GM12878 (cell line): ENCODE results near the gene NCR2. TPM values are rescaled to one million over a fixed set of nuclear protein-coding genes. Genes with fewer than 3 reads are reported as not detected.

Experiments used
- ATAC-seq: fragments of 200-7000 bp; cut with Tn5 transposase; 3 replicates; pipeline ENCODE4 v1.9.1; 2020; ENCODE audit warnings: mild to moderate bottlenecking, moderate library complexity
- BruUV-seq: library from RNA; stranded (reverse); fragments of 400-500 nt; replicated peaks from 2 replicates; lab custom pipeline; 2021; lab: Mats Ljungman, UMichigan
- CTCF ChIA-PET: fragments of 300-600 bp; sonication (Branson Sonifier 250); formaldehyde crosslinking; extraction: SDS; loops from one replicate; lab custom pipeline; 2021; ENCODE audit warnings: inconsistent platforms; lab: Yijun Ruan, JAX
- POLR2A ChIA-PET: fragments of 350-600 bp; formaldehyde crosslinking; extraction: SDS; loops from one replicate; lab custom pipeline; 2021; ENCODE audit warnings: inconsistent platforms; lab: Charles Lee
- RAD21 ChIA-PET: fragments of 300-600 bp; sonication (Branson Sonifier 250); formaldehyde crosslinking; loops from one replicate; lab custom pipeline; 2023; ENCODE audit warnings: antibody characterized with exemption; ENCODE audit not compliant: unreplicated experiment; lab: Charles Lee
- SMC1A ChIA-PET: fragments of 300-600 bp; sonication (Branson Sonifier 250); formaldehyde crosslinking; loops from one replicate; lab custom pipeline; 2023; ENCODE audit not compliant: unreplicated experiment, uncharacterized antibody; lab: Charles Lee
- DNase-seq: peaks from one replicate; pipeline ENCODE4 v3.0.0-alpha.2; 2011; ENCODE audit warnings: low read depth, low spot score
- FAIRE-seq: peaks from 3 replicates; lab custom pipeline; 2011; peaks lifted over from hg19 to GRCh38; lab: Jason Lieb, UNC
- H2AFZ ChIP-seq: 2 replicates; pipeline ENCODE4 v1.6.0; 2011; ENCODE audit warnings: low read depth, low read length, control low read depth; ENCODE audit not compliant: control insufficient read depth
- H3K27ac ChIP-seq: 2 replicates; pipeline ENCODE4 v1.5.1; 2011; ENCODE audit warnings: control low read depth; ENCODE audit not compliant: control insufficient read depth, insufficient read depth
- H3K27me3 ChIP-seq, 2 experiments: replicated peaks in 1 of 2; 2 replicates each; pipeline versions ENCODE4 v1.6.0 to v1.6.1; 2011; ENCODE audit warnings: low read length in 1 of 2; ENCODE audit not compliant: control insufficient read depth in 2 of 2, insufficient read depth in 2 of 2
- H3K36me3 ChIP-seq, 2 experiments: 2 replicates each; pipeline ENCODE4 v1.5.1; 2011; ENCODE audit warnings: low read length in 1 of 2; ENCODE audit not compliant: control insufficient read depth in 2 of 2, insufficient read depth in 2 of 2
- H3K4me1 ChIP-seq: 2 replicates; pipeline ENCODE4 v1.6.1; 2011; ENCODE audit warnings: mild to moderate bottlenecking, low read length, moderate library complexity, mixed read lengths; ENCODE audit not compliant: control insufficient read depth, insufficient read depth
- H3K4me2 ChIP-seq: 2 replicates; pipeline ENCODE4 v1.6.0; 2011; ENCODE audit warnings: control low read depth; ENCODE audit not compliant: control insufficient read depth, insufficient read depth
- H3K4me3 ChIP-seq: fragments of 200-600 bp; sonication (generic); 2 replicates; pipeline ENCODE4 v1.5.1; 2016
- H3K79me2 ChIP-seq: 2 replicates; pipeline ENCODE4 v1.6.0; 2011; ENCODE audit warnings: low read length; ENCODE audit not compliant: control insufficient read depth, insufficient read depth
- H3K9ac ChIP-seq: 2 replicates; pipeline ENCODE4 v1.8.0; 2011; ENCODE audit warnings: low read length, control low read depth, mixed read lengths; ENCODE audit not compliant: control insufficient read depth, insufficient read depth
- H3K9me3 ChIP-seq: replicated peaks from 3 replicates; pipeline ENCODE4 v1.5.1; 2011; ENCODE audit warnings: mild to moderate bottlenecking, low read length; ENCODE audit not compliant: control insufficient read depth, insufficient read depth
- H4K20me1 ChIP-seq: 2 replicates; pipeline ENCODE4 v1.6.0; 2011; ENCODE audit not compliant: control insufficient read depth, insufficient read depth
- ATF7 ChIP-seq: fragments of 450-650 bp; IDR thresholded peaks from 2 replicates; pipeline ENCODE4 v1.6.1; 2016; ENCODE audit warnings: low read depth, mild to moderate bottlenecking
- BMI1 ChIP-seq: fragments of 450-650 bp; IDR thresholded peaks from 2 replicates; pipeline ENCODE4 v1.6.1; 2016; ENCODE audit warnings: mild to moderate bottlenecking, moderate library complexity, borderline replicate concordance
- CHD4 ChIP-seq: fragments of 200-600 bp; sonication (generic); IDR thresholded peaks from 2 replicates; pipeline ENCODE4 v1.6.1; 2016; ENCODE audit warnings: mild to moderate bottlenecking
- IKZF2 ChIP-seq, 2 experiments: fragments of 450-650 bp; IDR thresholded peaks; 2 replicates each; pipeline ENCODE4 v1.6.1; 2017; ENCODE audit warnings: mild to moderate bottlenecking in 2 of 2, moderate library complexity in 2 of 2
- MEF2A ChIP-seq: IDR thresholded peaks from 2 replicates; pipeline ENCODE4 v1.6.1; 2011; ENCODE audit warnings: low read depth, mild to moderate bottlenecking, low read length, moderate library complexity; ENCODE audit not compliant: insufficient read depth
- POLR2AphosphoS5 ChIP-seq: IDR thresholded peaks from 2 replicates; pipeline ENCODE4 v1.6.1; 2011; ENCODE audit warnings: mild to moderate bottlenecking, low read length, inconsistent platforms
- ZNF207 ChIP-seq: fragments of 450-650 bp; IDR thresholded peaks from 2 replicates; pipeline ENCODE4 v1.6.1; 2014; ENCODE audit warnings: antibody characterized with exemption, mild to moderate bottlenecking, borderline replicate concordance
- WGBS: methylation state at CpG from one replicate; pipeline ENCODE4 v1.1.6; 2016; ENCODE audit warnings: low lambda C conversion rate; ENCODE audit not compliant: insufficient replicate concordance, insufficient coverage; ENCODE audit errors: missing lambda C conversion rate; 5-methylcytosine and 5-hydroxymethylcytosine counted together
- in situ Hi-C: fragments of 300-500 bp; cut with MboI; formaldehyde crosslinking; loops from 9 replicates; pipeline ENCODE4 v1.14.3; 2018; ENCODE audit warnings: mixed read lengths
- intact Hi-C: fragments of 100-400 bp; cut with micrococcal nuclease; formaldehyde crosslinking; loops from one replicate; pipeline ENCODE4 v1.14.2; 2022; ENCODE audit not compliant: unreplicated experiment
- polyA plus RNA-seq, 11 experiments: library from polyadenylated mRNA; depleted of rRNA in 4 of 11; unstranded in 6 of 11; stranded (reverse) in 5 of 11; fragments of >200 nt; fragmentation: Nextera tagmentation in 4 of 11; fragmentation: Illumina TruSeq in 1 of 11; extraction: Ambion mirVana in 4 of 11; extraction: Trizol in 1 of 11; gene quantifications; 1 replicate in 1 of 11; 2 replicates in 10 of 11; pipeline versions ENCODE4 v1.2.1 to v1.2.3, GENCODE V29; 2011 to 2016; ENCODE audit warnings: inconsistent platforms in 2 of 11, missing spikeins in 2 of 11, low read depth in 1 of 11
- total RNA-seq, 4 experiments: library from RNA; depleted of rRNA in 3 of 4; stranded (reverse); fragments of >200 nt in 3 of 4; fragmentation: Illumina TruSeq in 1 of 4; extraction: Trizol in 1 of 4; gene quantifications; 2 replicates each; pipeline versions ENCODE4 v1.2.1 to v1.2.3, GENCODE V29; 2013 to 2021
- TF ChIP-seq, protein P1 (sequence below): IDR thresholded peaks from 2 replicates; pipeline ENCODE4 v1.6.1; 2012; ENCODE audit warnings: low read depth, low read length, improper control_type of control experiment
- TF ChIP-seq, protein P2 (sequence below): fragments of 450-650 bp; IDR thresholded peaks from 2 replicates; pipeline ENCODE4 v1.6.1; 2016; ENCODE audit warnings: mild to moderate bottlenecking

The NCR2 gene
- total and polyA plus RNA-seq, 10 of the 15 experiments (the other 5 are each of a cell fraction or from before 2014, with no cell fraction given): 0.21 to 0.53 TPM; not detected in 8

DNA sequence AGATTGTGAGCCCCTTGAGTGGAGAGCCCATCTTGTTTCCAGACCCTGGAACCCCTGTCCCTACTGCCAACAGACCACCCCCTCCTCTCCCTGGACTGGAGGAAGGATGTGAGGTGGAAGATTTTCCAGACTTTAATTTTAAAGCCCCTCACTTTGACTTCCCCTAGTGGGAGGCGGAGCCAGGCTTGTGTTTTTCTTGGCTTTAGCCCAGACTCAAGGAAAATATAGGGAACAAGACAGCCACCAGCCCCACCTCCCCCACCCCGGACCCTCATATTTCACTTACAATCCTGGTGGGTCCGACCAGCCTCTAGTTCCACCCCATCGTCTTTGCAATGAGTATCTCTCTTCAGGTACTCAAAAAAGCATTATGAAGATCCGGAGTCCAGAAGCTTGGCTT is 40.8 kb downstream of the NCR2 start:
- Histone ChIP-seq H3K4me2 (no peak overlapping the region), H3K9me3 (no peaks in the 10 kb centered on the region), H3K79me2 (no peaks in the 10 kb centered on the region), H3K9ac (no peak overlapping the region), H3K27me3 (peaks cover 30 to 33% of the 10 kb centered on the region in 2 experiments), H3K27ac (no peak overlapping the region), H2AFZ (no peak overlapping the region), H3K4me1 (no peaks in the 10 kb centered on the region), H3K4me3 (no peak overlapping the region), H3K36me3 (no peaks in the 10 kb centered on the region), H4K20me1 (no peaks in the 10 kb centered on the region)
- ATAC-seq: no peak
- RAD21 ChIA-PET: no interaction called here
- SMC1A ChIA-PET: no interaction called here
- in situ Hi-C loops: no loop called here
- CTCF ChIA-PET: no interaction called here
- intact Hi-C loops: no loop called here
- BruUV-seq: no TSS peak
- 30% methylated on average over 5 of the region's 5 CpGs for WGBS
- no peak for FAIRE-seq
- no peak for TF ChIP-seq IKZF2 (IDR thresholded peaks at IDR 0.05)
- no peak for TF ChIP-seq MEF2A
- TF ChIP-seq, protein P1, sequence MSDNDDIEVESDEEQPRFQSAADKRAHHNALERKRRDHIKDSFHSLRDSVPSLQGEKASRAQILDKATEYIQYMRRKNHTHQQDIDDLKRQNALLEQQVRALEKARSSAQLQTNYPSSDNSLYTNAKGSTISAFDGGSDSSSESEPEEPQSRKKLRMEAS: no peak
- TF ChIP-seq ZNF207: no peak
- no peak for TF ChIP-seq BMI1
- TF ChIP-seq, protein P2, sequence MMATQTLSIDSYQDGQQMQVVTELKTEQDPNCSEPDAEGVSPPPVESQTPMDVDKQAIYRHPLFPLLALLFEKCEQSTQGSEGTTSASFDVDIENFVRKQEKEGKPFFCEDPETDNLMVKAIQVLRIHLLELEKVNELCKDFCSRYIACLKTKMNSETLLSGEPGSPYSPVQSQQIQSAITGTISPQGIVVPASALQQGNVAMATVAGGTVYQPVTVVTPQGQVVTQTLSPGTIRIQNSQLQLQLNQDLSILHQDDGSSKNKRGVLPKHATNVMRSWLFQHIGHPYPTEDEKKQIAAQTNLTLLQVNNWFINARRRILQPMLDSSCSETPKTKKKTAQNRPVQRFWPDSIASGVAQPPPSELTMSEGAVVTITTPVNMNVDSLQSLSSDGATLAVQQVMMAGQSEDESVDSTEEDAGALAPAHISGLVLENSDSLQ: no peak
- TF ChIP-seq CHD4: no peak
- DNase-seq: no peak
- POLR2A ChIA-PET: no interaction called here

DNA sequence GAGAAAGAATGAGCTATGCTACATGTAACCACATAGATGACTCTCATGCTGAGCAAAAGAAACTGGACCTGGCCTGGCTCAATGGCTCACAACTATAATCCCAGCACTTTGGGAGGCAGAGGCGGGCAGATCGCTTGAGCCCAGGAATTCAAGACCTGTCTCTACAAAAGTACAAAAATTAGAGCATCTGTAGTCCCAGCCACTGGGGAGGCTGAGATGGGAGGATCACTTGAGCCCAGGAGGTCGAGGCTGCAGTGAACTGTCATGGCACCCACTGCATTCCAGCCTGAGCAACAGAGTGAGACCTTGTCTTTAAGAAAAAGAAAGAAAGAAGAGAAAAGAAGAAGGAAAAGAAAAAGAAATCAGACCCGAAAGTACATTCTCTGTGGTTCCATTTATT is 41.7 kb downstream of the NCR2 start:
- WGBS: 44% methylated on average over 4 of the region's 4 CpGs
- H3K79me2 ChIP-seq: no peaks in the 10 kb centered on the region
- ATAC-seq (no peak), DNase-seq (no peak), FAIRE-seq (no peak)
- ChIA-PET CTCF (no interaction called here), SMC1A (no interaction called here), RAD21 (no interaction called here), POLR2A (no interaction called here)
- TF ChIP-seq ATF7: no peak
- no peak for TF ChIP-seq POLR2AphosphoS5
- H3K9me3 ChIP-seq: no peaks in the 10 kb centered on the region
- H3K4me1 ChIP-seq: no peaks in the 10 kb centered on the region
- intact Hi-C loops: no loop called here
- peaks cover 25 to 28% of the 10 kb centered on the region in 2 experiments for H3K27me3 ChIP-seq
- H4K20me1 ChIP-seq: no peaks in the 10 kb centered on the region
- no peak overlapping the region for H3K4me3 ChIP-seq
- H3K4me2 ChIP-seq: no peak overlapping the region
- H3K27ac ChIP-seq: no peak overlapping the region
- H2AFZ ChIP-seq: no peak overlapping the region
- in situ Hi-C loops: no loop called here
- H3K9ac ChIP-seq: no peak overlapping the region
- H3K36me3 ChIP-seq: no peaks in the 10 kb centered on the region
- no TSS peak for BruUV-seq
